Stomach (tissue), 4 donors: ENCODE data around the gene LIMD2.

Experiments
- EP300 ChIP-seq: sonication (generic); formaldehyde crosslinking; IDR thresholded peaks from one replicate; pipeline ENCODE4 v1.6.1; 2017; ENCODE audit warnings: antibody characterized with exemption
- POLR2A ChIP-seq, 4 donors: fragments of 450-650 bp; IDR thresholded peaks; one replicate each; pipeline ENCODE4 v1.6.1; 2016; ENCODE audit warnings: antibody characterized with exemption in 4 of 4, control low read depth in 2 of 4, mild to moderate bottlenecking in 1 of 4, moderate library complexity in 1 of 4
- POLR2AphosphoS5 ChIP-seq, 3 donors: sonication (generic); formaldehyde crosslinking; IDR thresholded peaks; one replicate each; pipeline ENCODE4 v1.6.1; 2016; ENCODE audit warnings: antibody characterized with exemption in 3 of 3
- TF ChIP-seq, protein P1 (sequence below), 7 experiments: fragments of 450-650 bp in 4 of 7; fragments of 200-600 bp in 3 of 7; sonication (generic) in 3 of 7; IDR thresholded peaks; one replicate each; pipeline ENCODE4 v1.5.1; 2016 to 2019; ENCODE audit warnings: antibody characterized with exemption in 7 of 7, control low read depth in 2 of 7, mild to moderate bottlenecking in 1 of 7

DNA sequence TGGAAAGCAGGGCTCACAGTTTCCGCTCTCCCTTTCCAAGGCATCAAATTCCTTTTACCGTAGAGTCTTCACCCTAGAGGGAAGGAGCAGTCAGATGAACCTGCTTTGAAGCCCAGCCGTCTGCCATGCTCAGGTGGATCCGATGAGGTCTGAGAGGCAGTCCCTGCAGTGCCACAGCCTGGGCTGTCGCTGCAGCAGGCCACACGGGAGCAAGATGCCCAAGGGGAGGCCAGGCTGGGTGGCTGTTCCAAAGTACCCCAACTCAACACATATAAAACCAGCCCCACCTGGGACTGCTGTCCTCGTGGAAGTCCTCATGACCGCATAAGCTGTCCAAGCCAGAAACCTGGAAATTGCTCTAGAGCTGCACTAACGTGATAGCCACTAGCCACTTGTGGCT, 4.9 kb upstream of the LIMD2 start:
- TF ChIP-seq, protein P1, sequence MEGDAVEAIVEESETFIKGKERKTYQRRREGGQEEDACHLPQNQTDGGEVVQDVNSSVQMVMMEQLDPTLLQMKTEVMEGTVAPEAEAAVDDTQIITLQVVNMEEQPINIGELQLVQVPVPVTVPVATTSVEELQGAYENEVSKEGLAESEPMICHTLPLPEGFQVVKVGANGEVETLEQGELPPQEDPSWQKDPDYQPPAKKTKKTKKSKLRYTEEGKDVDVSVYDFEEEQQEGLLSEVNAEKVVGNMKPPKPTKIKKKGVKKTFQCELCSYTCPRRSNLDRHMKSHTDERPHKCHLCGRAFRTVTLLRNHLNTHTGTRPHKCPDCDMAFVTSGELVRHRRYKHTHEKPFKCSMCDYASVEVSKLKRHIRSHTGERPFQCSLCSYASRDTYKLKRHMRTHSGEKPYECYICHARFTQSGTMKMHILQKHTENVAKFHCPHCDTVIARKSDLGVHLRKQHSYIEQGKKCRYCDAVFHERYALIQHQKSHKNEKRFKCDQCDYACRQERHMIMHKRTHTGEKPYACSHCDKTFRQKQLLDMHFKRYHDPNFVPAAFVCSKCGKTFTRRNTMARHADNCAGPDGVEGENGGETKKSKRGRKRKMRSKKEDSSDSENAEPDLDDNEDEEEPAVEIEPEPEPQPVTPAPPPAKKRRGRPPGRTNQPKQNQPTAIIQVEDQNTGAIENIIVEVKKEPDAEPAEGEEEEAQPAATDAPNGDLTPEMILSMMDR (IDR thresholded peaks at IDR 0.05): no peak
- TF ChIP-seq POLR2A (IDR thresholded peaks at IDR 0.05) (no peak), EP300 (no peak), POLR2AphosphoS5 (IDR thresholded peaks at IDR 0.05) (no peak)
